ENCODE data around the gene NCCRP1.

GRCh38 chr19:39247701-39248664 lies 51.2 kb downstream of the NCCRP1 start:
- no peak for TF ChIP-seq POLR2A (IDR thresholded peaks at IDR 0.05)
- TF ChIP-seq, protein P1, sequence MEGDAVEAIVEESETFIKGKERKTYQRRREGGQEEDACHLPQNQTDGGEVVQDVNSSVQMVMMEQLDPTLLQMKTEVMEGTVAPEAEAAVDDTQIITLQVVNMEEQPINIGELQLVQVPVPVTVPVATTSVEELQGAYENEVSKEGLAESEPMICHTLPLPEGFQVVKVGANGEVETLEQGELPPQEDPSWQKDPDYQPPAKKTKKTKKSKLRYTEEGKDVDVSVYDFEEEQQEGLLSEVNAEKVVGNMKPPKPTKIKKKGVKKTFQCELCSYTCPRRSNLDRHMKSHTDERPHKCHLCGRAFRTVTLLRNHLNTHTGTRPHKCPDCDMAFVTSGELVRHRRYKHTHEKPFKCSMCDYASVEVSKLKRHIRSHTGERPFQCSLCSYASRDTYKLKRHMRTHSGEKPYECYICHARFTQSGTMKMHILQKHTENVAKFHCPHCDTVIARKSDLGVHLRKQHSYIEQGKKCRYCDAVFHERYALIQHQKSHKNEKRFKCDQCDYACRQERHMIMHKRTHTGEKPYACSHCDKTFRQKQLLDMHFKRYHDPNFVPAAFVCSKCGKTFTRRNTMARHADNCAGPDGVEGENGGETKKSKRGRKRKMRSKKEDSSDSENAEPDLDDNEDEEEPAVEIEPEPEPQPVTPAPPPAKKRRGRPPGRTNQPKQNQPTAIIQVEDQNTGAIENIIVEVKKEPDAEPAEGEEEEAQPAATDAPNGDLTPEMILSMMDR (IDR thresholded peaks at IDR 0.05) = no peak
